H9 (cell line): ENCODE data around the gene GREB1L. TPM values are rescaled to one million over a fixed set of nuclear protein-coding genes. Genes with fewer than 3 reads are reported as not detected.

Experiments used
- DNase-seq: peaks from one replicate; pipeline ENCODE4 v3.0.0-alpha.2; 2017
- H2AFZ ChIP-seq: one replicate; pipeline ENCODE4 v1.6.1; 2013; ENCODE audit warnings: mild to moderate bottlenecking, low read length, control low read depth, moderate library complexity
- H2AK5ac ChIP-seq: 2 replicates; pipeline ENCODE4 v1.6.1; 2013; ENCODE audit warnings: low read length, control low read depth, mixed read lengths; ENCODE audit not compliant: insufficient read length
- H2BK120ac ChIP-seq: one replicate; pipeline ENCODE4 v1.6.1; 2013; ENCODE audit warnings: low read depth, mild to moderate bottlenecking, low read length, control low read depth, inconsistent platforms; ENCODE audit not compliant: poor library complexity, severe bottlenecking
- H2BK12ac ChIP-seq: 2 replicates; pipeline ENCODE4 v1.6.1; 2013; ENCODE audit warnings: low read length, control low read depth, mixed read lengths, low read depth; ENCODE audit not compliant: insufficient read length
- H2BK15ac ChIP-seq: 2 replicates; pipeline ENCODE4 v1.6.1; 2013; ENCODE audit warnings: low read depth, low read length, control low read depth
- H2BK20ac ChIP-seq: one replicate; pipeline ENCODE4 v1.6.1; 2013; ENCODE audit warnings: low read depth, mild to moderate bottlenecking, low read length, control low read depth, inconsistent platforms; ENCODE audit not compliant: poor library complexity, severe bottlenecking
- H2BK5ac ChIP-seq: 2 replicates; pipeline ENCODE4 v1.6.1; 2013; ENCODE audit warnings: low read length, control low read depth, mixed read lengths; ENCODE audit not compliant: insufficient read length
- H3K14ac ChIP-seq: 2 replicates; pipeline ENCODE4 v1.6.1; 2013; ENCODE audit warnings: low read length, control low read depth; ENCODE audit not compliant: insufficient read depth
- H3K18ac ChIP-seq: 2 replicates; pipeline ENCODE4 v1.6.1; 2013; ENCODE audit warnings: low read depth, mild to moderate bottlenecking, mixed read lengths, low read length, control low read depth; ENCODE audit not compliant: insufficient read length
- H3K23ac ChIP-seq: 2 replicates; pipeline ENCODE4 v1.6.1; 2013; ENCODE audit warnings: low read length, control low read depth, mixed read lengths, low read depth; ENCODE audit not compliant: insufficient read length
- H3K23me2 ChIP-seq: 2 replicates; pipeline ENCODE4 v1.6.1; 2013; ENCODE audit warnings: low read depth, mild to moderate bottlenecking, mixed read lengths, low read length, control low read depth; ENCODE audit not compliant: insufficient read length, poor library complexity, severe bottlenecking
- H3K27ac ChIP-seq: 2 replicates; pipeline ENCODE4 v1.5.1; 2013; ENCODE audit warnings: low read length, control low read depth, mixed read lengths, low read depth; ENCODE audit not compliant: insufficient read length
- H3K27me3 ChIP-seq: 2 replicates; pipeline ENCODE4 v1.6.1; 2013; ENCODE audit warnings: low read length, control low read depth, inconsistent platforms; ENCODE audit not compliant: insufficient read depth
- H3K4ac ChIP-seq: 2 replicates; pipeline ENCODE4 v1.6.1; 2013; ENCODE audit warnings: low read depth, mild to moderate bottlenecking, control low read depth, inconsistent platforms, low read length, moderate library complexity
- H3K4me1 ChIP-seq: 2 replicates; pipeline ENCODE4 v1.6.1; 2013; ENCODE audit warnings: low read length, control low read depth, inconsistent platforms; ENCODE audit not compliant: insufficient read depth
- H3K4me2 ChIP-seq: 2 replicates; pipeline ENCODE4 v1.6.1; 2013; ENCODE audit warnings: low read length, control low read depth, mixed read lengths; ENCODE audit not compliant: insufficient read length, insufficient read depth
- H3K56ac ChIP-seq: 2 replicates; pipeline ENCODE4 v1.6.1; 2013; ENCODE audit warnings: low read depth, mild to moderate bottlenecking, mixed read lengths, low read length, control low read depth; ENCODE audit not compliant: insufficient read length
- H3K79me1 ChIP-seq: 2 replicates; pipeline ENCODE4 v1.6.1; 2013; ENCODE audit warnings: low read depth, mild to moderate bottlenecking, moderate library complexity, low read length, control low read depth, inconsistent platforms; ENCODE audit not compliant: insufficient read depth, poor library complexity, severe bottlenecking
- H3K79me2 ChIP-seq: 2 replicates; pipeline ENCODE4 v1.6.1; 2013; ENCODE audit warnings: low read length, control low read depth, inconsistent platforms; ENCODE audit not compliant: insufficient read depth
- H3K9ac ChIP-seq: 2 replicates; pipeline ENCODE4 v1.6.1; 2013; ENCODE audit warnings: low read length, control low read depth, mixed read lengths; ENCODE audit not compliant: insufficient read length; ENCODE audit errors: extremely low read depth
- H3K9me3 ChIP-seq: one replicate; pipeline ENCODE4 v1.6.1; 2013; ENCODE audit warnings: low read depth, low read length, inconsistent platforms; ENCODE audit not compliant: control insufficient read depth
- H3T11ph ChIP-seq: one replicate; pipeline ENCODE4 v1.6.1; 2013; ENCODE audit warnings: mild to moderate bottlenecking, low read length, control low read depth, inconsistent platforms
- H4K20me1 ChIP-seq: one replicate; pipeline ENCODE4 v1.6.1; 2013; ENCODE audit not compliant: control insufficient read depth, insufficient read length, insufficient read depth
- H4K5ac ChIP-seq: 2 replicates; pipeline ENCODE4 v1.6.1; 2013; ENCODE audit warnings: low read depth, mild to moderate bottlenecking, mixed read lengths, low read length, control low read depth; ENCODE audit not compliant: insufficient read length
- H4K8ac ChIP-seq: replicated peaks from 2 replicates; pipeline ENCODE4 v1.6.1; 2013; ENCODE audit warnings: low read length, control low read depth, mixed read lengths, low read depth; ENCODE audit not compliant: insufficient read length
- H4K91ac ChIP-seq: 2 replicates; pipeline ENCODE4 v1.6.1; 2013; ENCODE audit warnings: low read depth, mild to moderate bottlenecking, moderate library complexity, mixed read lengths, low read length, control low read depth; ENCODE audit not compliant: insufficient read length
- H3K27ac Mint-ChIP-seq, 3 experiments: 2 replicates in 2 of 3; 3 replicates in 1 of 3; pipeline ENCODE4 v1.8.0; 2020 to 2021; ENCODE audit warnings: mixed read lengths in 3 of 3, mild to moderate bottlenecking in 1 of 3, moderate library complexity in 1 of 3
- H3K27me3 Mint-ChIP-seq: 2 replicates; pipeline ENCODE4 v1.8.0; 2021; ENCODE audit warnings: low read depth, mild to moderate bottlenecking, moderate library complexity, mixed read lengths
- H3K36me3 Mint-ChIP-seq, 3 experiments: 2 replicates in 2 of 3; 3 replicates in 1 of 3; pipeline ENCODE4 v1.8.0; 2020 to 2021; ENCODE audit warnings: low read depth in 3 of 3, mixed read lengths in 3 of 3; ENCODE audit not compliant: insufficient read depth in 1 of 3
- H3K4me1 Mint-ChIP-seq, 2 experiments: 2 replicates each; pipeline ENCODE4 v1.8.0; 2020; ENCODE audit warnings: mixed read lengths in 2 of 2
- H3K4me3 Mint-ChIP-seq, 2 experiments: 2 replicates in 1 of 2; 3 replicates in 1 of 2; pipeline ENCODE4 v1.8.0; 2020 to 2021; ENCODE audit warnings: mild to moderate bottlenecking in 2 of 2, mixed read lengths in 2 of 2, moderate library complexity in 1 of 2
- H3K9me3 Mint-ChIP-seq, 2 experiments: 2 replicates in 1 of 2; 3 replicates in 1 of 2; pipeline ENCODE4 v1.8.0; 2020; ENCODE audit warnings: mild to moderate bottlenecking in 2 of 2, mixed read lengths in 2 of 2, moderate library complexity in 1 of 2
- CTCF ChIP-seq: fragments of 200-600 bp; sonication (generic); conservative IDR thresholded peaks from 3 replicates; pipeline ENCODE4 v1.8.0; 2021; ENCODE audit warnings: antibody characterized with exemption, mild to moderate bottlenecking
- WGBS: extraction: QIAGEN DNeasy Blood & Tissue Kit; methylation state at CpG from one replicate; pipeline ENCODE4 v1.1.7; 2013; ENCODE audit warnings: missing lambda C conversion rate, low lambda C conversion rate, mixed read lengths; ENCODE audit not compliant: insufficient read length; ENCODE audit errors: extremely low coverage; 5-methylcytosine and 5-hydroxymethylcytosine counted together
- total RNA-seq: library from RNA; stranded (reverse); gene quantifications from 2 replicates; pipeline ENCODE4 v1.2.1, GENCODE V29; 2021

The GREB1L gene
- total RNA-seq, 1 experiment from 2014 or later = 2.7 TPM

- no peak overlapping the region for H3K4me3 Mint-ChIP-seq
- no peaks in the 10 kb centered on the region for H3K27me3 ChIP-seq
- H3K9me3 Mint-ChIP-seq = no peaks in the 10 kb centered on the region
- H3K4me2 ChIP-seq = no peak overlapping the region
- no peak overlapping the region for H2AFZ ChIP-seq
- peaks cover 0 to 9% (median 0%) of the 10 kb centered on the region in 3 experiments; a peak in 1 of 7 replicates for H3K36me3 Mint-ChIP-seq
- no peak overlapping the region for H3K56ac ChIP-seq
- H2BK15ac ChIP-seq = no peak overlapping the region
- H3K79me1 ChIP-seq = no peaks in the 10 kb centered on the region
- H4K5ac ChIP-seq = no peak overlapping the region
- WGBS = no CpG with 5 or more reads among the region's 4 CpGs
- no peak for DNase-seq
- H4K91ac ChIP-seq = no peak overlapping the region
- peaks cover 3% of the 10 kb centered on the region; the same call in 1 of the 2 replicates for H3K27me3 Mint-ChIP-seq
- H2BK5ac ChIP-seq = no peak overlapping the region
- no peak overlapping the region for H3K14ac ChIP-seq
- no peak for TF ChIP-seq CTCF
- no peak overlapping the region for H3K9ac ChIP-seq
- H3K27ac ChIP-seq = no peak overlapping the region
- no peak overlapping the region for H3T11ph ChIP-seq
- no peaks in the 10 kb centered on the region for H3K79me2 ChIP-seq
- H3K27ac Mint-ChIP-seq = no peak overlapping the region; a peak in 1 of 7 replicates
- no peak overlapping the region for H3K4ac ChIP-seq
- no peak overlapping the region for H3K23ac ChIP-seq
- H3K18ac ChIP-seq = no peak overlapping the region
- H4K20me1 ChIP-seq = no peaks in the 10 kb centered on the region
- no peaks in the 10 kb centered on the region for H3K9me3 ChIP-seq
- H3K23me2 ChIP-seq = no peaks in the 10 kb centered on the region
- peaks cover 4% of the 10 kb centered on the region in 2 experiments; a peak in 3 of 4 replicates for H3K4me1 Mint-ChIP-seq
- H2BK20ac ChIP-seq = no peak overlapping the region
- H4K8ac ChIP-seq = no peak overlapping the region
- no peak overlapping the region for H2BK12ac ChIP-seq
- H2BK120ac ChIP-seq = no peak overlapping the region
- H2AK5ac ChIP-seq = no peak overlapping the region
- H3K4me1 ChIP-seq = no peaks in the 10 kb centered on the region
Observed at GRCh38 chr18:21452796-21453510, 210.9 kb downstream of the GREB1L start.
